Activated T-helper 17 cell treated with anti-CD3 and anti-CD28 coated beads, Interleukin-2, amount 50 U/mL, for 72 hours (primary cell): ENCODE measurements around the gene ASXL3. TPM values are rescaled to one million over a fixed set of nuclear protein-coding genes. Genes with fewer than 3 reads are reported as not detected.

Experiments
- ATAC-seq: fragments of 150-1000 bp; cut with Tn5 transposase; replicated peaks from 2 replicates; pipeline ENCODE4 v1.10.0; 2021; ENCODE audit warnings: mild to moderate bottlenecking, moderate library complexity
- H3K27ac Mint-ChIP-seq: one replicate; pipeline ENCODE4 v1.8.0; 2022; ENCODE audit warnings: mixed read lengths
- H3K27me3 Mint-ChIP-seq: one replicate; pipeline ENCODE4 v1.8.0; 2022; ENCODE audit warnings: mixed read lengths
- H3K36me3 Mint-ChIP-seq: one replicate; pipeline ENCODE4 v1.8.0; 2022; ENCODE audit warnings: low read depth, mild to moderate bottlenecking, mixed read lengths
- H3K4me1 Mint-ChIP-seq: one replicate; pipeline ENCODE4 v1.8.0; 2022; ENCODE audit warnings: mixed read lengths
- H3K4me3 Mint-ChIP-seq: one replicate; pipeline ENCODE4 v1.8.0; 2022; ENCODE audit warnings: mild to moderate bottlenecking, mixed read lengths
- H3K9me3 Mint-ChIP-seq: one replicate; pipeline ENCODE4 v1.8.0; 2022; ENCODE audit warnings: mixed read lengths
- total RNA-seq, 2 donors: library from RNA; stranded (reverse); gene quantifications; one replicate each; pipeline ENCODE4 v1.2.3, GENCODE V29; 2022

The ASXL3 gene
- total RNA-seq, 2 donors from 2014 or later, result not detected

DNA sequence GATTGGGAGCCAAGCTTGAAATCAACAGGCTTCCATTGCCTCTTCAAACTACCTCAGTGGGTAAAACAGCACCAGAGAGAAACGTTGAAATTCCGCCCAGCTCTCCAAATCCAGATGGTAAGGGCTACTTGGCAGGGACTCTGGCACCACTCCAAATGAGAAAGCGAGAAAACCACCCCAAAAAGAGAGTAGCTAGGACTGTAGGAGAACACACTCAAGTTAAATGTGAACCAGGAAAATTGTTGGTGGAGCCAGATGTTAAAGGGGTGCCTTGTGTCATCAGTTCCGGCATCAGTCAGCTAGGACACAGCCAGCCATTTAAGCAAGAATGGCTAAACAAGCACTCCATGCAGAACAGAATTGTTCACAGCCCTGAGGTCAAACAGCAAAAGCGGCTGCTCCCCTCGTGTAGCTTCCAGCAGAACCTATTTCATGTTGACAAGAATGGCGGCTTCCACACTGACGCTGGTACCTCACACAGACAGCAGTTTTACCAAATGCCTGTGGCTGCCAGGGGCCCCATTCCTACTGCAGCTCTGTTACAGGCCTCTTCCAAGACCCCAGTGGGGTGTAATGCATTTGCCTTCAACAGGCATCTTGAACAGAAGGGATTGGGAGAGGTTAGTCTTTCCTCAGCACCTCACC lies 167.3 kb downstream of the ASXL3 start:
- Mint-ChIP-seq H3K4me1 (no peaks in the 10 kb centered on the region), H3K9me3 (peaks cover 5% of the 10 kb centered on the region), H3K27ac (no peak overlapping the region), H3K36me3 (no peaks in the 10 kb centered on the region), H3K27me3 (no peaks in the 10 kb centered on the region), H3K4me3 (no peak overlapping the region)
- ATAC-seq, result no peak

DNA sequence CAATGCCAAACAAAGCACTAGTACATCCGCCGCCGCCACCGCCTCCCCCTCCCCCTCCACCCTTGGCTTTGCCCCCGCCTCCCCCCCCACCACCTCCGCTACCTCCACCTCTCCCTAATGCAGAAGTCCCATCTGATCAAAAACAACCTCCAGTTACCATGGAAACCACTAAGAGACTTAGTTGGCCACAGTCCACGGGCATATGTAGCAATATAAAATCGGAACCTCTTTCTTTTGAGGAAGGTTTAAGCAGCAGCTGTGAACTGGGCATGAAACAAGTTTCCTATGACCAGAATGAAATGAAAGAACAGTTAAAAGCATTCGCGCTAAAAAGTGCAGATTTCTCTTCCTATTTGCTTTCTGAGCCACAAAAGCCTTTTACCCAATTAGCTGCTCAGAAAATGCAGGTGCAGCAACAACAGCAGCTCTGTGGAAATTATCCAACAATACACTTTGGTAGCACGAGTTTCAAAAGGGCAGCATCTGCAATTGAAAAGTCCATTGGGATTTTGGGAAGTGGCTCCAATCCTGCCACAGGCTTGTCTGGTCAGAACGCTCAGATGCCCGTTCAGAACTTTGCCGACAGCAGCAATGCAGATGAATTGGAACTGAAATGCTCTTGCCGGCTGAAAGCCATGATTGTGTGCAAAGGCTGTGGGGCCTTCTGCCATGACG lies 168.0 kb downstream of the ASXL3 start:
- H3K4me1 Mint-ChIP-seq, result no peaks in the 10 kb centered on the region
- H3K27me3 Mint-ChIP-seq, result no peaks in the 10 kb centered on the region
- no peaks in the 10 kb centered on the region for H3K36me3 Mint-ChIP-seq
- H3K27ac Mint-ChIP-seq, result no peak overlapping the region
- no peak overlapping the region for H3K4me3 Mint-ChIP-seq
- H3K9me3 Mint-ChIP-seq, result peaks cover 5% of the 10 kb centered on the region
- no peak for ATAC-seq

DNA sequence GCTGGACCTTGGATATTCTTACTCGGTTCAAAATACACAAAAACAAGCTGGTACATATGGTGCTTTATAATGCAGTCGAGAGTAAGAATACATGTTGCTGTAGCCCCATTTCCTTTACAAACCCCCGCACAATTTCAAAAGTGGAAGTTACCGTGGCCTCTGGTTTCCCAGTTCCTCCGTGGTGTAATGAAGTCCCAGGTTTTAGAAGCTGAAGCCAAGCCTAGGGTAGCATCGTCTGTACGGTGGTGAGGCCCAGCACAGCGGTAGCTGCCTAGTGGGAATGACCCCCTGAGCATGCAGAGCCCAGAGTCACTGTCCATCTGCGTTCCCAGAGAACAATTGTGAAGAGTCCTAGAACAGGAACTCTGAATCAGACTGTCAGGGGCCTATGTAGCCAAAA lies 171.8 kb downstream of the ASXL3 start:
- no peaks in the 10 kb centered on the region for H3K36me3 Mint-ChIP-seq
- no peak for ATAC-seq
- H3K4me3 Mint-ChIP-seq, result no peak overlapping the region
- H3K9me3 Mint-ChIP-seq, result no peaks in the 10 kb centered on the region
- no peaks in the 10 kb centered on the region for H3K27me3 Mint-ChIP-seq
- H3K27ac Mint-ChIP-seq, result no peak overlapping the region
- no peaks in the 10 kb centered on the region for H3K4me1 Mint-ChIP-seq

DNA sequence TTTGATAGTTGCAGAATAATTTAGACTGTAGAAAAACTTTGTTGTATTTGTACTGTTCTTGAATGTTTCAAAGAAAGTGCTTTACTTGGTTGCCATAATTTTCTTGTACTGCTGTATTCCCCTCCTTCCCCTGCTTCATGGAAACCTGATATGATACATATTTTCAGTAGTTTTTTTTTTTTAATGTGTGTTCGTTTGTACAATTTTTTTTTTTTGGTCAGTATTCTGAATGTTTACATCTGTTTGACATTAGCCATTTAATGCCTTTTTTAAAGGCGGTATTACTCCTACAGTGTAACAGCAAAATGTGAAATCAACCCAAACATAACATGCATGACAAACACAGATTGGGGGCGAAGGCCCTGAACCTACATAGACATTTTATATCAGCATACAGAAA lies 172.3 kb downstream of the ASXL3 start:
- no peaks in the 10 kb centered on the region for H3K36me3 Mint-ChIP-seq
- H3K9me3 Mint-ChIP-seq, result no peaks in the 10 kb centered on the region
- H3K4me3 Mint-ChIP-seq, result no peak overlapping the region
- ATAC-seq, result no peak
- H3K27ac Mint-ChIP-seq, result no peak overlapping the region
- no peaks in the 10 kb centered on the region for H3K4me1 Mint-ChIP-seq
- no peaks in the 10 kb centered on the region for H3K27me3 Mint-ChIP-seq

DNA sequence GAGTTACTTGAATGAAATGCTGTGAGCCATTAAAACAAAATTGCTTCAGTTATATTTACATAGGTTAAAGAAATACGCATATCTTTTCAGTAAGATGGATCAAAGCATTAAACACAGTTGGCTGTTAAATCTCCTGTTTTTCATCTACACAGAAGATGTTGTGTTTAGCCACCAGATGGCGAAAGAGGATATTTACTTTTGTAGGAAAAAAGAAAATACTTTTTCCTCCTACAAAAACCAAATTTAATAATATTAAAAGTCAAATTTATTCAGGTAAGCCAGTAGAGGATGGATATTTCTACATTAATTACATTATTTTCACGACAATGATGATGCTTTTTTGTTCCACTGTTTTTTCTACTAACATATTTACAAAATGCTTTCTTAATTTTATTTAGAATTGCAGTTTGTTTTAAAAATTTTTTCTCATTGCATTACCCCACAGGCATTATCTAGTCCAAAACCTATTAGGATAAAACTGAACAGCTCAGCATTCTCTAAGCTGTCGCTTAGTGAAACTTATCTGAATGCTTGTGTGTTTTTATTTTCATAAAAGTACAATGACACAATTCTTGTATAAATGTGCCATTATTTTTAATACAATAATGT lies 173.7 kb downstream of the ASXL3 start:
- Mint-ChIP-seq H3K4me3 (no peak overlapping the region), H3K4me1 (no peaks in the 10 kb centered on the region), H3K9me3 (no peaks in the 10 kb centered on the region), H3K27ac (no peak overlapping the region), H3K36me3 (no peaks in the 10 kb centered on the region), H3K27me3 (no peaks in the 10 kb centered on the region)
- no peak for ATAC-seq

DNA sequence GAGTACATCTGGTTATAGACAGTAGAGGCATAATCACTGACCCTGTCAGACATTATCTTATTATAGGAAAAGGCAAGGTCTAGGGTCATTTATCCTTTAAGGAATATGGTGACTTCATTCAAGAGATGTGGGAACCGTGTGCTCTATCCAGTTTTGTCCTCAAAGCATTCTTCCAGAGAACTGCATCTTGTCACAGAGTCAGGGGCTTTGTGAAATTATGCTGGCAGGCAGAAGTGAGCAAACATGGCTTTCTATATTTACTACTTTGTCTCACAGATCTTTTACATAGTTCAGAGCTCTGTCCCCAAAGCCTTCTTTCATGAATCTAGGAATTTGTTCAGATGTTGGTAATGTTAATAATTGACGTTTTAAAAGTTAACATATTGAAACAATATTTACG lies 177.4 kb downstream of the ASXL3 start:
- no peak overlapping the region for H3K4me3 Mint-ChIP-seq
- H3K27ac Mint-ChIP-seq, result no peak overlapping the region
- no peak for ATAC-seq
- no peaks in the 10 kb centered on the region for H3K27me3 Mint-ChIP-seq
- no peaks in the 10 kb centered on the region for H3K9me3 Mint-ChIP-seq
- no peaks in the 10 kb centered on the region for H3K4me1 Mint-ChIP-seq
- H3K36me3 Mint-ChIP-seq, result no peaks in the 10 kb centered on the region

DNA sequence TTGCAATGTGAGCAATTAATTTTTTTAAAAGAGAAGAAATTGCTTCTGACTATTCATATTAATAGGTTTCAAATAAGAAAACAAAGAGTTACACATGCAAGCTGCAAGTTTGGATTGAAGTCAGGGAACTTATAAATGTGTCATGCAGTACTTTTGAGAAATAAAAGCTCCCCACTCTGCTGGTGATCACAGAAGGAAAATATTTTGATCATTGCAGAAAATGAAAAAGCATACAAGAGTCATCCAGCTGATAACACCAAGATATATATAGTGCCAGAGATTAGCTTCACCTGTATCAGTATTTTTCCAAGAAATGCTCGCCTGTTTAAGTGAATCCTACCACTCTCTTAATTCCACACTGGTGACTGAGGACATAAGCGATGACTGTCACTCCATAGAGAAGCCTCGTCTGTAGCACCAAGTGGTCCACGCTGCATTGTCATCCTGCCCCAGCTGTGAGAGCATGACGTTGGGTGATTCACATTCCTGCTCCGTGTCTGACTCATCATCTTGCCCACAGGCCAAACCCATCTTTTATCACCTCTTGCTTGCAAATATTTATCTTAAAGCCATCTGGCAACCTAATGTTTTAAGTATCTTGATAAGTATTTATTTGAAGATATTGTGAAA lies 178.0 kb downstream of the ASXL3 start:
- no peak for ATAC-seq
- Mint-ChIP-seq H3K27me3 (no peaks in the 10 kb centered on the region), H3K9me3 (no peaks in the 10 kb centered on the region), H3K4me1 (no peaks in the 10 kb centered on the region), H3K27ac (no peak overlapping the region), H3K4me3 (no peak overlapping the region), H3K36me3 (no peaks in the 10 kb centered on the region)

DNA sequence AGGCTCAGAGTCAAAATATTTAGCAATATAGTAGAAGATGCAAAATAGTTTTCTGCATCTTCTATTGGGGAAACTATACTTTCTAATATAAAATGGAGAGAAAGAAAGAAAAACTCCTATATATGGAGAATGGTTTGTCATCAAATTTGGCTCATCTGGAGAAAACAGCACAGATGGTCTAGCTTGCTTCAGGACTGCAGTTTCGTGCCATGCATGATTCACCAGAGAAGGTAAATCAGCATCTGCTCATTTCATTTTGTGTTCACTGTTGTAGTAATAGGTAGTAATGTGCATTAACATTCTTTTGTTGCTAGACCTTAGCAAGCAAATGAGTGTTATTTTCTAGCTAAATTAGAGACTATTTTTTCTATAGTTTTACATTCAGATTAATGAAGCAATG lies 179.0 kb downstream of the ASXL3 start:
- Mint-ChIP-seq H3K27me3 (no peaks in the 10 kb centered on the region), H3K4me3 (no peak overlapping the region), H3K9me3 (no peaks in the 10 kb centered on the region), H3K36me3 (no peaks in the 10 kb centered on the region), H3K27ac (no peak overlapping the region), H3K4me1 (no peaks in the 10 kb centered on the region)
- no peak for ATAC-seq

DNA sequence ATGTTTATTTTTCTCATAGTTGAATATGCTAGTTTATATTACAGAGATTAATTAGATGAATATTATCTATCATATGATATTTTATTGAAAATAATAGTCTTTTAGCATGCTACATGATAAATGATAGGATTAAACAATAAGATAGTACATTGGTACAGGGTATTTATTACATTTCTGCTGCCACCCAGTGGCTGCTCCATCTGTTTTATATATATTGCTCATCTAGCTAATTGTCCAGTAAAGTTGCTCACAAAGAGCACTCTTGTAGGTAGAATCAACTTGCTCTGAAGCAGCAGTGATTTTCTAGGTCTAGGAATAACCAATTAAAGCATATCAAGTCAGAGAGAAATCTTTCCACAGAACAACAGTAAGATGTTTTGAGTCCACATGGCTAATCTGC lies 183.3 kb downstream of the ASXL3 start:
- Mint-ChIP-seq H3K4me3 (no peak overlapping the region), H3K27me3 (no peaks in the 10 kb centered on the region), H3K36me3 (no peaks in the 10 kb centered on the region), H3K9me3 (no peaks in the 10 kb centered on the region), H3K4me1 (no peaks in the 10 kb centered on the region), H3K27ac (no peak overlapping the region)
- no peak for ATAC-seq

DNA sequence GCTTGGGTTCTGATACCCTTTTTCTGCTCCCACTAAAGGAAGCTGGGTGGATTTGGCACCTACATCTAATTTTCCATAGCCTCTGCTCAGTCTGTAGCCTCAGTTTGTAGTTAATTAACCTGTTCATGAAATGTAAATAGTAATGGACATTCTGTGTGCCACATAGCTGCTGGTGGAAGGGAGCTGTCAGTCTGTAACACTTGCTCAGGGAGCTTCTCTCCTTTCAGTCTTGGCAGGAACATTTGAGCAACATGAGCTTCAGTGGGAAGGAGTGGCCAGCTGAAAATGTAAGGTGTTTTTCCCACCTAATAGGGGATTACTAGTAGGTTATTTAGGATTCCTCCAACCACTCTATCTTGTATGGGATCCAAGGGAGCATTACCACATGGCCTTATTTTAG lies 203.4 kb downstream of the ASXL3 start:
- Mint-ChIP-seq H3K27ac (no peak overlapping the region), H3K36me3 (no peaks in the 10 kb centered on the region), H3K4me3 (no peak overlapping the region), H3K4me1 (no peaks in the 10 kb centered on the region), H3K27me3 (no peaks in the 10 kb centered on the region), H3K9me3 (peaks cover 13% of the 10 kb centered on the region)
- no peak for ATAC-seq

Other genes starting within 250 kb of the ASXL3 start
- gene CCDC178, start 137.5 kb upstream of the ASXL3 start, total RNA-seq, result not detected